ENCODE data around the gene GNAQ.
"Not testable (repeated sequence)": the region's sequence is repeated elsewhere in the genome, so short reads cannot be mapped to it uniquely, and the experiment has no call there.

GNAQ gene

DNA sequence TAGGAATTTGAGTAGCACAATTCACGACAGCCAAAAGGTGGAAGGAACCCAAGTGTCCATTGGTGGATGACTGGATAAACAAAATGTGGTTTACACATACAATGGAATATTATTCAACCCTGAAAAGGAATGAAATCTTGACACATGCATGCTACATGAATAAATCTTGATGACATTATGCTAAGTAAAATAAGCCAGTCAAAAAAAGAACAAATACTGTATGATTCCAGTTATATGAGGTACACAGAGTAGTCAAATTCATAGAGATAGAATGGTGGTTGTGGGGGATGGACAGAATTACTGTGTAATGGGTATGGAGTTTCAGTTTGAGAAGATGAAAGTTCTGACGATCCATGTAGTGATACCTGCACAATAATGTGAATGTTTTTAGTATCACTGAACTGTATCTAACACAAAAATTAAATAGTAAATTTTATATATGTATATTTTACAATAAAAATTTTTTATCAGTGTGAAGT is 265.8 kb downstream of the GNAQ start:
- no peak for DNase-seq

DNA sequence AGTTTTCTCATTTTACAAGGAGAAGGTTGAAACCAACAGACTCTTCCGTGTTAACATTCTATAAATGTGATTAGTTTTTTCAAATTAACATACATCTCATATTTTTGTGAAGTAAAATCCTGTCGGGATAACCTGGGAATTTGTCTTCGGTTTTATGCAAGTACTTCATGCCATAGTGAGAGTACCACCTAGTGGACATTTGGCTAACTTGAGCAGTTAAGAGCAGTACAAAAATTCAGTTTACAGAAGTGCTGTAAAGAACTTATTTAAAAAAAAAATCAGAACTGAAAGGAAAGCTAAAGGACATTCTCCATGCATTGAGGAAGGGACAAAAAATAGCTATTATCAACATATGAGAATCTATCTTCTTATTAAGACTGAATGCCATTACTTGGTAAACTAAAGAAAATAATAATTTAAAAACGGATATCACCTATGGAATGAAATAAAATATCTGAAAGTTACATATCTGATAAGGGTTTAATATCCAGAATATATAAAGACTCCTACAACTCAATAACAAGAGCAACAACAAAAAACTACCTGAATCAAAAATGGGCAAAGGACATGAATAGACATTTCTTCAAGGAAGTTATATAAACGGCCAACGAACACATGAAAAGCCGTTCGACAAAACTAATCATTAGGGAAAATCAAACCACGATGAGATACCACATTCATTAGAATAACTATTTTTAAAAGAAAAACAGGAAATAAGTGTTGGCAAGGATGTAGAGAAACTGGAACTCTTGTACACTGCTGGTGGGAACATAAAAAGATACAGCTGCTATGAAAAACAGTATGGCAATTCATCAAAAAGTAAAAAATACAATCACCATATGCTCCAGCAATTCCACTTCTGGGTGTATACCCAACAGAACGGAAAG is 266.5 kb downstream of the GNAQ start:
- peak; percentile 55 for DNase-seq

DNA sequence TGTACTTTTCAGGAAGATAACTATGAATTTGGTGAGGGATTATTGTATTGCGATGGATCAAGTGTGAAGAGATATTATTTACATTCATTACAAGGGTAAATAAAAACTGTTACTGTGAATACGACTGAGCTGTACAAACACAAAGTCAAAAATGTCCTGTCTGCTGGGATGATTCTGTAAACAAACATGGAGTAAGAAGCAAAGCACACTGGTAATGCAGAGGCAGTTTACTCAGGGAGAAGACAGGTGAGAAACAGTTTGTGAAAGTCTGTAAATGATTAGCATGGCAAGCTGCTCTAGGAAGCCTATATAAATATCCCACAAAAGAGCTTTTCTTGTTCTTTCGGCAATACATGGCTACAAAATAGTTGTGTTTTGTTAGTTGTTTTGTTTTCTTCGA is 268.0 kb downstream of the GNAQ start:
- DNase-seq = no peak

DNA sequence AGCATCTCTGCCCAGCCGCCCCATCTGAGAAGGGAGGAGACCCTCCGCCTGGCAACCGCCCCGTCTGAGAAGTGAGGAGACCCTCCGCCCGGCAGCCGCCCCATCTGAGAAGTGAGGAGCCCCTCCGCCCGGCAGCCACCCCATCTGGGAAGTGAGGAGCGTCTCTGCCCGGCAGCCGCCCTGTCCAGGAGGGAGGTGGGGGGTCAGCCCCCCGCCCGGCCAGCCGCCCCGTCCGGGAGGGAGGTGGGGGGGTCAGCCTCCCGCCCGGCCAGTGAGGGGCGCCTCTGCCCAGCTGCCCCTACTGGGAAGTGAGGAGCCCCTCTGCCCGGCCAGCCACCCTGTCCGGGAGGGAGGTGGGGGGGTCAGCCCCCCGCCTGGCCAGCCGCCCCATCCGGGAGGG is 270.7 kb downstream of the GNAQ start:
- DNase-seq = not testable (repeated sequence)

DNA sequence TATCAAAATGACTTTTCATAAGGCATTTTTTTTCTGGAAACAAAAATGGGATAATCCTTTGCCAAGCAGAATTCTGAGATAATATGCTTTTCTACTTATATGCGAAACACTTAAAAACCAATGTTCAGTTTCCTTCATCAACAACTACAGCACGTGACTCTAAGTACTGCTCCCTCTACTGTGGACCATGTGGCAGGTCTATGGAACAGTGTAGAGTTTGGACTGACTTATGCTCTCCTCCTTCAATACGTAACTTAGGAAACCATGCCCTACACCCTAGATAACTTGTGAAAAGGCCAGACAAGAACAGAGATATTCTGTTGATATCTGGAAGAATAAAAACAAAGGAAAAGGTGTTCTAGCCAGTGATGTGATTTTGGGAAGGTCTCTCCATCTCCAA is 272.2 kb downstream of the GNAQ start:
- DNase-seq = no peak

DNA sequence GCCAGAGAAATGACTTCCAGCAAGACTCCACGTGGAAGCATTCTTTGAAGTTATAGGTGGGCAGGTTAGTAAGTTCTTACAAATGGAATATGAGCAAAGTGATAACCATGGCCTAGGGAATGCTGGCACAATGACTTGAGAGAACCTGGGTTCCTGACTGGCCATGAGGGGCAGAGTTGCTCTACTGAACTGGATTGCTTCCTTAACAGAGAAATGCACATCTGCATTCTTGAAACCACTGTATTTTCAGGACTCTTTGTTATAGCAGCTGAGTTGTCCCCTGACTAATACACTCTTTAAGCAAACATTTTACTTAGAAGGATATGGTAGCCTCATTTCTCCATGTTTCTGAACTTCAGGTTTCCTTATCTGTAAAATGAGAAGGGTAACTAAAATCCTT is 275.2 kb downstream of the GNAQ start:
- no peak for DNase-seq

DNA sequence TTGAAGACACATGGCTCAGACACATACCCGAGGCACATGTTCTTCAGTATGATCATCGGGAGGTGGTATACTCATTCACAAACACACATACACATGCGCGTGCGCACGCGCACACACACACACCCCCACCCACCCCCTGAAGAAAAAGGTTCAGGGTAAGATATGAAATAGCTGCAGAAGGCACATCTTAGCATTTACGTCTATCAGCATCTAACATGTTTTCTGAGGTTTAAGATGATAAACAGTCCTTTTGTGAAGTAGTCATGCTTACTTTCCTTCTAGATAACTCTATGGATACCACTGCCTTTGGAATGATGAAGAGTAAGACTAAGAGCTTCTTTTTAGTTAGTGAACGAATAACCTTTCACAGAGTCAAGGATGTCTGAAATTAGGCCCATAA is 278.4 kb downstream of the GNAQ start:
- no peak for DNase-seq

DNA sequence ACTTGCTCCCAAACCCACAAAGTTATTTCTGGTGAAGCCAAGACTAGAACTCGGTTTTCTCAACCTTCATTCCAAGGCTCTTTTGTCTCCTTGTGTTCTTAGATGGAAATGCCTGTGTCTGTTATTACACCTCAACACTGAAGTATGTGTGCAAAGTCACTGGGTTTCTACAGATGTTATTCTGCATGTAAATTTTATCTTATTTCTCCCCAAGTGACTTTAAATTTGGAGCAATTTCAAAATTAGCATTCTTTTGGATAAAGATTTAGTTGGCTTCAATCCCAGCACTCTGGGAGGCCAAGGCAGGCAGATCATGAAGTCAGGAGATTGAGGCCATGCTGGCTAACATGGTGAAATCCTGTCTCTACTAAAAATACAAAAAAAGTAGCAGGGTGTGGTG is 279.1 kb downstream of the GNAQ start:
- peak; percentile 97 for DNase-seq

DNA sequence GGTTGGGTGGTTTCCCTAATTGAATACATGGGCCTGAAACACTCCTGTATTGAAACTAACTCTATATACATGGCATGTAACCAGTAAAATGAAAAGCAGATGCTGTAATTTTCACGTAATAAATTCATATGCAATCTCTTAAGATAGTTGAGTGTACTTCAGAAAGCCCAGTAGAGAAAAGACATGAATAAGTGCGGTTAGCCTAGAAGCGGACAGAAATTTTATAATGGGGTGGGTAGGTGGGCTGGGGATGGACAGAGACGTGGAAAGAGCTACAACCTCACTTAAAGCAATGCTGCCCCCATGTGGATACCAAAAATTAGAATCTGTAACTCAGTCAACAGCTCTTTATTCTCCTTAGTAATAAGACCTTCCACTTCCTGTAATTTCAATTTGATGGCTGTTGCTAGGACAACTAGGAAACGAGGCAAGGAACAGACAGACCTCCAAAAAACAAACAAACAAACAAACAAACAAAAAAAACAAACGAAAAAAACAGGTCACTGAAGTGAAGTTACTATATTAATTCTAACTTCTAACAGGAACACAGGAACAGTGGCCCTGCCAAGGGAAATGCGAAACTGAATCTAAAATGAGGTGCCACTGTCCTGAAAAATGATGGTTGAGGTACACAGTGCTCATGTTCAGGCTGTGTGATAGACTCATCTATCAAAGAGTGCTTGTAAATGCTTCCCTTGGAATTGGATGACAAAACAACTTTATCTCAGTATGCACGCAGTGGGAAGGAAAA is 280.1 kb downstream of the GNAQ start:
- peak; percentile 95 for DNase-seq

DNA sequence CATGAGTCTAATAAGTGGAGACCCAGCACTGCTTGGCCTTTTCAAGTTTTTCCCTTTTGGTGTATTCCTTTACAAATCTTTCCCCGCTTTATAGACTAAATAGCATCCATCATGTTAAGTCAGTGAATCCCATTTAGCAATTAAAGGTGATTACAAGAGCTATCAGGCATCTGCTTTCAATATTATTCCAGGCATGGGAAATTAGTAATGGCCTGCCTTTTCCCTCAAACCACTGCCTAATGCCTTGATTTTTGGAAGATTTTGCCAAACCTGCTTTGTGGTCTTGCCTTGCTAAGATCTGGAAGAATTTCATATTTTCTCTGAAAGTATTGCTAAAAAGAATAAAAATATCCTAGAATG is 280.6 kb downstream of the GNAQ start:
- no peak for DNase-seq

DNA sequence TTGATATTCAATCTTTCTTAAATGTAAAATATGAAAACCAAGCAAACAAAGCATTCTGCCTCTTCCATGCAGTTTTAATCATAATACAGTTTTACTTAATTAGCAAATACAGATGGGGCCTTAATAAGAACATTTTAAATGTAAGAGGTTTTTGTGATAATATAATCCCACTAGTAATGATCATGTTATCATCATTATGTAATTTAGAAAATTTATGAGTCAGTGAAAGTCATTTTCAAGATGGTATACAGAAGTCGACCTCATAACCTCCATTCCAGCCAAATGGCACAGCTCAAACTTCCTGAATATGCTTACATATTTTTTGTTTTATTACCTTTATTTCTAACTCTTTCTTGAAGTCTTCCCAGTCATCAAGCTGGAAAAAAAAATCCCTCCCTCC is 281.3 kb downstream of the GNAQ start:
- peak; percentile 39 for DNase-seq

DNA sequence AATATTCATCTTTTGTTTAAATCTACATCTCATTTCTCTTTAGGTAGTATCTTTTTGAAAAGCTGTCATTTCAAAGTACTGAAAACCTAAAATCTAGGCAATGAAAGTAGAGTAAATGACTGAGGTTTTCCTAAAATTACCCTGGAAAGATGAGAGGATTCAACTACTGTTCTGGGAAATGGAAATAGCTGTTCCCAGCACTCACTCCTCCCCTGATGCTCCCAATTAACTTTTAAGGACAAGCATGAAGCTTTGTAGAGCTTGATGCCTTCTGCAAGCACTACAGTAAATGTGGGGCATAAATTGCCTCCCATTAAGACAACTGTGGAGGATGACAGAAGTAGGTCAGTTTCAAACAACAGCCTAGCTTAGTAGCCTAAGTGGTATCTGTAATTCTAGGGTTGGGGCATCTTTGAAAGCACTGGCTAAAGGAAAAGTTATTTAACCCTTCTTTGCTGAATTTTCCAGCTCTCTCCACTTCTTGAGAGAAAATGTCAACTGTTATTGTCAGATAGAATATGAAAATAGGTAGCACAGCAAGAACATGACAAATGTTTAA is 283.3 kb downstream of the GNAQ start:
- no peak for DNase-seq

DNA sequence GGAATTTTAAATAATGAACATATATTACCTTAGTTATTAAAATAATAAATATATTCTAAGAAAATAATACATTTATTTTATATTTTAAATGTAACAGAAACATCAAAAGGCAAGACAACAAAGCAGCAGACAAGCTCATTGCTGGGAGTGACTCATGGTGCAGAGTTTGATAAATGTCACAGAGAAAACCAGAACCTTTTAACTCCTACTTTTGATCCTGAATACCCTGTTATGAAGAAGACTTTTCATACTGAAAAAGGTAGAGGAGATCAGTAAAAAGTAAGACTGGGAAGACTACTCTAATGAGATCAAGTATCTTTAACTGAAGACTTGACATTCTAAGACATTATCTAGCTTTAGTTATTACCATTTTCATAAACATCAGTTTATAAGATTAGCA is 284.4 kb downstream of the GNAQ start:
- no peak for DNase-seq

DNA sequence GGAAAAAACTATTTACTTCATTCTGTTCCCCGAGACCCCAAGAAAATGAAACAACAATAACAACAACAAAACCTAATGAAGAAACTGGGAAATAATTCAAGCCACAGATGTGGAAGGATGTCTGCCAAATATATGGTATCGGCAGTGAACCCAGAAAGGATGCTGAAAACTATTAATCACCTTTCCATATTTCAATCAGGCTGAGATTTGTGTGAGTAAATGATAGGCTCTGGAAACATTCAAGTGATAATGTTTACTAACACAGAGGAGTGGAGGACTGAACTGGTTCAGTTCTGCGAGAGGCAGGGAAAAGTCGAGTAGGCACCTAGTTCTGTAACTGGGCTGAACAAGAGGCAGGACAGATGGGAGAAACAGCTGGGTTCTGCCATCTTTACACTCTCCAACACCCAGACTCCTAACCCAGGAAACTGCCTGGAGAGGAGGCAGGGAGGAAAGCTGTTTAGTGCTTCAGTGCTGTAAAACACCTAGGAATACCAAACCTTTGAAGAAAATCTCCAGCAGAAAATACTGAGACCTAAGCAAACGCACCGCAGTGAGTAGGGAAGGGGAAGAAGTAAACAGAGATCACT is 286.7 kb downstream of the GNAQ start:
- no peak for DNase-seq

DNA sequence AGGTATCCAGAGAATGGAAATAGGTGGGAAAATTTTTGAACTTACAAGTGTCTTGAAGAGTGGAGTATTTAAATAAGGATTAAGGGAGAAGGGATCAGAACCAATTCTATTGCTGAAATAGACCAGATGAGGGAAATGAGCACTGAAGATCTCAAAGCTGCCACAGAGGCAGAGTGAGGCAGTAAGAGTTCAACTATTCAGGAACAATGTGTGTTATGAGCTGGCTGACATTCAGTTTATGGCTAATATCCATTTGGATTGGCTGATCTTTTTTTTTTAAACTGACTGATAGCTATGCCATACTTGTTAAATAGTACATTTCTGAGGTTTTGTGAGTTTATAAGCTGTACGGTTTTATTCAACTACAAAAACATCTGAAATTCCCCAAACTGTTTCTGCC is 288.2 kb downstream of the GNAQ start:
- peak; percentile 71 for DNase-seq

DNA sequence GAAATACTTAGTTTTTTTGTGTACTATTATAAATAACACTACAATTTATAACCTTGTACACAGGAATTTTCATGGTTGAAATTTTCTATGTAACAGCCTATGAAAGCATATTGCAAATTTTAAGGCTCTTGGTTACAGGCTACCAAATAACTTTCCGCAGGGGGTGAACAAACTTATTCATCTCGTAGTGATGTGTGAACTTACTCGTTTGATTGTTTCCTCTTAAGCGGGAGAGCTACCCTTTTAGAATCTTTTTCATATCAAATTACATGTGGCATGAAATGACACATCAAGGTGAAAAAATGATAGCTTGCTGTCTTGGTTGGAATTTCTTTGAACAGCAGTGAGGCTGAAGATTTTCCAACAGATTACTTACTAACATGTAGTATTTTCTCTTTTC is 292.7 kb downstream of the GNAQ start:
- DNase-seq = no peak

DNA sequence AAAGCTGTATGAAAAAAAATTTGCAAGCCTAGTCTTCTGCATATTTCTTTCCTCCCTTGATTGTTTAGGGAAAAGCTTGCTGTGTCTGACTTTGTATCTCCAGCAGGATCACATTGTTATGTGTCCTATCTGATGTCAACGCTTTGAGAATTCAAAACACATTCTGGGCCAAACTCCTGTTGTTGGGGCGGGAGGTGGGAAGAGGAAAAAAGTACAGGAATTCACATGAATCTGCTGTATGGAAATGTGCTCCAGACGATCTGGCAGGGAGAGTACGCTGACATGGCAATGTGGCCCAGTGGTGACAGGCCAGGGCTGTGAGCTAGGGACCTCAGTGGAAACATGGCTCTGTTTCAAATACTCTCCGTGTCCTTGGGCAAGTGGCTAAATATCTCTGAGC is 296.1 kb downstream of the GNAQ start:
- DNase-seq = peak; percentile 52

DNA sequence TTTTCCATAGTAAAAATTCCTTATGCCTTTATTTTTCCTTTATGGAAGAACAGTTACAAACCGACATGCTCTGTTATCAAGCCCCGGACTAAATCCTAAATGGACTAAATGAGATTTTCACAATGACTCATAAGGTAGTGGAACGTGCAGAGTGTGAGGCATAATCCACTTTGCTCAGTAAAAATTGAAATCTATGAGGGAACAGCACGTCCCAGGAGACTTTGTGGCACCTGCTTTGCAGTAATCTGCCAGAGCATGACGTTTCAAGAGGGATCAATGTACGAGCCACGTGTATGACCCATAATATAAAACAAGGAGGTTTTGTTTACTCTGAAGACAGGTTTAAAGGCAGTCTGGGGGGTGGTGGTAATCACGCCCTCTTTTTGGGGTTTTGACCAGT is 299.7 kb downstream of the GNAQ start:
- DNase-seq = no peak

DNA sequence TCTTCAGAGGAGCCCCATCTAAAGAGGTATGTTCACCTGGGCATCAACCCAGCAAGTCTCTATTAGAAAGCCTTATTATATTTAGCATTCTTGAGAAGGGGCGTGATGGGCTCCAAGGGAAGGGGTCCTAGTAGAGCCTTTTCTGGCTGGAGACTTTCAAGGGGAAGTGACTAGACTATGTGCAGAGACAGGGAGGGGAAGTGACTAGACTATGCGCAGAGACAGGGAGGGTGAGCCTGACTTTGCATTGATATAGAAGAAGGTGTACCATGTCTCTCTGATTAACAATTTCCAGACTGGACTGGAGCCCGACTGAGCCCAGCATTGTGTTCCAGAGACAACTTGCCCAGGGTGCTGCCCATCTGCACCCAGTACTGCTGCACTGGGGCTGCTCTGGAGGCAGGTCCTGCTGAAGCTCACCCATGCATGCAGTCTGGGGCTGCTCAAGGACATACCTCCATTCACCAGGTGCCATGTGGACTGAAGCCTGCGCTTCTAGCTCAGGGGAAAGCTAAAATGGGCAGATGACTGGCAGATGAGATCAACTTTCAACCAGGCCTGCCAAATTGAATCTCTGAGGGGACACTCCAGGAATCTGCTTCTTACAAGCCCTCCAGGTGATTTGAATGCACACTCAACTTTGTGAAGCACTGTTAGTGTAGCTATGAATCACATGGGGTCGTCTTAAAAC is 300.5 kb downstream of the GNAQ start:
- no peak for DNase-seq

DNA sequence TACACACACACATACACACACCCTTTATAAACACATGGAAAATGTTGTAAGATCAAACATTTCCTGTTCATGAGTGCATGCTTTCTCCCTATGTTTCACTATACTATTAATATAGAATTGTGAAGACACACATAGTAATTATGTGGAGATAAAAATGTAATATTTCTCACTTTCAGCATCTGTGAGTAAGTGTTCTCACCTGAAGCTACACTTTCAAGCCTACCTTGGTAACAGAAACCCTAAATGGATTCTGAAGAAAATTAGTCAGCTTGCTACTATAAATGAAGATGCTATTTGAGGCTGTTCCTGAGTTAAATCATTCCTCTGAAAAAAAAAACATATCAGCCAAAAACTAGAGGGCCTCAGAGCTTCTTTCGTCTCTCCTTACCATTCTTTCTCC is 302.4 kb downstream of the GNAQ start:
- no peak for DNase-seq

DNA sequence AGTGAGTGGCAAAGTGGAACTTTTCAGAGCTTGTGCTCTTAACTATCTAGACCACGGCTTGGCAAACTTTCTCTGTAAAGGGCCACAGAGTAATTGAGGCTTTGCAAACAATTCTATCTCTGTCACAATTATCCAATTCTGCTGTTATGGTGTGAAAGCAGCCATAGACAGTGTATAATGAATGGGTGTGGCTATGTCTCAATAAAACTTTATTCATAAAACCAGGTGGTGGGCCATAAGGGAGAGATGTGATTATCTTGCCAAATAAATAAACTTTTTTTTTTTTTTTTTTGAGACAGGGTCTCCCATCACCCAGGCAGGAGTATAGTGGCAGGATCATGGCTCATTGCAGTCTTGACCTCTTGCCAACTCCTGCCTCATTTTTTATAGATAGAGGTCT is 304.8 kb downstream of the GNAQ start:
- no peak for DNase-seq

DNA sequence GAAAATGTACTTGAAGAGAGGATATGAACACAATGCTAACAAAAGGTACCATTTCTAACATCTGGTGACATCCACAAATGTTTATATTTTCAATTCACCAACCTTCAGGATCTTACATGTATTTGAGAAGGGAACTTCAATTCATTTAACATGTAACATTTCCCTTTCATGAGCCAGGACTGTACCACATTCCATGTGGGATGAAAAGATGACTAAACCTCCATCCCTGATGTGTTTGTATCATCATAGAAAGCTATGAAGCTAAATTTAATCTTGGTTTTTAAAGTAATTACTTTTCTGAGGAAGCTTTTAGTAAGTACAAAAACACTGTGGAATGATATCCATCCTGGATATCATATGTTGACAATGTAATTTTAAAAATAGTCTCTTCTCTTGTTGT is 305.3 kb downstream of the GNAQ start:
- peak; percentile 46 for DNase-seq

DNA sequence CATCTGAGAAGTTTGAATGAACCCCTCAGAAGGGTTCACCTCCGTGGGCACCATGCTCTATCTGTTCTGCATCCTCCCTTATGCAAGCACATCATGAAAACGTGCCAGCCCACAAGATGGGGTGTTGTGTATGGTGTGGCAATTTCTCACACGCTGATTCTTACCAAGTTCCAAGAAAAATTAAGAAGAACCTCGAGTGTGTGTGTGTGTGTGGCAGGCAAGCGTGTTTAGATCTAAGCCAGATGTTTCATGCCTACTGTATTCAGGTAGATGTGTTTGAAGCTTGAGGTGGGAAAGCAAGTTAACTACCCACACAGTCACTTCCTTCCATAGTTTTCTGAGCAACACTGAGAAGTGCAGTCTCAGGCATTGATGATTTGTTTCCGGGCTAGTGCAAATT is 305.8 kb downstream of the GNAQ start:
- DNase-seq = no peak
